Activated naive CD4-positive, alpha-beta T cell treated with anti-CD3 and anti-CD28 coated beads for 36 hours (primary cell): ENCODE measurements around the gene KCNH5. TPM values are rescaled to one million over a fixed set of nuclear protein-coding genes. Genes with fewer than 3 reads are reported as not detected.

Source experiments
- CTCF ChIA-PET: fragments of 350-600 bp; sonication (Branson Sonifier 250); formaldehyde crosslinking; loops from one replicate; lab custom pipeline; 2021; ENCODE audit warnings: antibody characterized with exemption; lab: Charles Lee
- DNase-seq: peaks from one replicate; pipeline ENCODE4 v3.0.0-alpha.2; 2020
- H3K27ac Mint-ChIP-seq: one replicate; pipeline ENCODE4 v1.8.0; 2021; ENCODE audit warnings: mild to moderate bottlenecking, mixed read lengths
- H3K27me3 Mint-ChIP-seq: one replicate; pipeline ENCODE4 v1.8.0; 2021; ENCODE audit warnings: low read depth, mixed read lengths
- H3K36me3 Mint-ChIP-seq: one replicate; pipeline ENCODE4 v1.8.0; 2021; ENCODE audit warnings: low read depth, mixed read lengths
- H3K4me1 Mint-ChIP-seq: one replicate; pipeline ENCODE4 v1.8.0; 2021; ENCODE audit warnings: low read depth, mixed read lengths
- H3K4me3 Mint-ChIP-seq: one replicate; pipeline ENCODE4 v1.8.0; 2021; ENCODE audit warnings: mild to moderate bottlenecking, moderate library complexity, mixed read lengths
- H3K9me3 Mint-ChIP-seq: one replicate; pipeline ENCODE4 v1.8.0; 2021; ENCODE audit warnings: mixed read lengths
- intact Hi-C: fragments of 100-400 bp; cut with micrococcal nuclease; formaldehyde crosslinking; loops from one replicate; pipeline ENCODE4 v1.15.1; 2023
- total RNA-seq, 2 experiments: library from RNA; stranded (reverse); gene quantifications; one replicate each; pipeline ENCODE4 v1.2.3, GENCODE V29; 2021

The KCNH5 gene
- total RNA-seq, 2 experiments from 2014 or later, result not detected

DNA sequence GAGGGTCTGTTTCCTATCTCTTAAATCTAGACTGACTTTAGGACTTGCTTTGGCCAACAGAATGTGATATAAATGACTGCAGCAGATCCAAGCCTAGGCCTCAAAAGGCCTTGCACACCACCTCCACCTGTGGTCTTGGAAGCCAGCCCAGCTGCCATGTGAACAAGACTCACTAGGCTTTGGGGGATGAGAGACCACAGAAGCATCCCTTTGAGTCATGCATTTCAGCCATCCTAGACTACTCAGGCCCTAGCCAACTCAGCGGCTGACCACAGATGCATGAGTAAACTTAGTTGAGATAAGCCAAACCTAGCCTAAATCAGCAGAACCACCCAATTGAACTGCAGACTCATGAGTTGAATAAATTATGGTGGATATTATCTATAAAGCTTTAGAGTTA lies 87.7 kb downstream of the KCNH5 start:
- H3K27me3 Mint-ChIP-seq, result no peaks in the 10 kb centered on the region
- intact Hi-C loops, result no loop called here
- no peak for DNase-seq
- no peaks in the 10 kb centered on the region for H3K9me3 Mint-ChIP-seq
- no peak overlapping the region for H3K4me3 Mint-ChIP-seq
- H3K36me3 Mint-ChIP-seq, result no peaks in the 10 kb centered on the region
- CTCF ChIA-PET, result no interaction called here
- no peaks in the 10 kb centered on the region for H3K4me1 Mint-ChIP-seq
- H3K27ac Mint-ChIP-seq, result no peak overlapping the region

DNA sequence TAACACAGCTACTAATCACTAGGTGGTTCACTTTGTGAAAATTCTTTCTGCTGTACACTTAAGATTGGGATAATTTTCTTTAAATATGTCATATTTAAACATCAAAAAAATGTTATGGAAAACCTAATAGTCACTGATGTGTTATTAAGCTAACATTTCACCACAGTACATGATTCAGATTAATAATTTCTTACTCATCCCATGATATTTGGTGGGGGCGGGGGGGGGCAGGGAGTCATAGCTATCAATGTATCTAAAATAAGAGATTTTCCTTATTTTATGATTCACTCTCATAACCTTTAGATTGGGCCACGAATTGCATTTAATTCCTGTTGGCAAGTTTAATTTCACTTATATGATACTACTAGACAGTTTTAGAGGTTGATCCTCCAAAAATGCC lies 88.8 kb downstream of the KCNH5 start:
- H3K27ac Mint-ChIP-seq, result no peak overlapping the region
- H3K27me3 Mint-ChIP-seq, result no peaks in the 10 kb centered on the region
- CTCF ChIA-PET, result no interaction called here
- H3K4me3 Mint-ChIP-seq, result no peak overlapping the region
- H3K36me3 Mint-ChIP-seq, result no peaks in the 10 kb centered on the region
- H3K9me3 Mint-ChIP-seq, result no peaks in the 10 kb centered on the region
- DNase-seq, result no peak
- no peaks in the 10 kb centered on the region for H3K4me1 Mint-ChIP-seq
- intact Hi-C loops, result no loop called here

DNA sequence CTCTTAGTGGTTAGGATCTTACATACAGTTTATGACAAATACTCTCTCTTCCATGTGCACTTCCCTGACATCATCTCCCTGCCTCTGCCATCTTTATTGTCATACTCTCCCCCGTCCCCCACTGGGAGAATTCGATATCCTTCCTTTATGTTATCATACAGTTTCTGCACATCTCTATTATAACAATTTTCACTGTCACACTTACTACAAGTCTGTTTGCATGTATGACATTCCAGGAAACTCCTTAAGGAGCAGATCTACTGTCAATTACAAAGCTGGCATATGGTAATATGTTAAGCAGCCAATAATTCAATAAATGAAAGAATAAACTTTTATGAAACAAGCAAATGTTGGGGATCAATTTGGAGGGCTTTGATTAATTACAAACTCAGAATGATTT lies 91.1 kb downstream of the KCNH5 start:
- no peaks in the 10 kb centered on the region for H3K36me3 Mint-ChIP-seq
- H3K27me3 Mint-ChIP-seq, result no peaks in the 10 kb centered on the region
- H3K4me3 Mint-ChIP-seq, result no peak overlapping the region
- CTCF ChIA-PET, result no interaction called here
- H3K27ac Mint-ChIP-seq, result no peak overlapping the region
- H3K9me3 Mint-ChIP-seq, result no peaks in the 10 kb centered on the region
- DNase-seq, result no peak
- intact Hi-C loops, result no loop called here
- no peaks in the 10 kb centered on the region for H3K4me1 Mint-ChIP-seq

DNA sequence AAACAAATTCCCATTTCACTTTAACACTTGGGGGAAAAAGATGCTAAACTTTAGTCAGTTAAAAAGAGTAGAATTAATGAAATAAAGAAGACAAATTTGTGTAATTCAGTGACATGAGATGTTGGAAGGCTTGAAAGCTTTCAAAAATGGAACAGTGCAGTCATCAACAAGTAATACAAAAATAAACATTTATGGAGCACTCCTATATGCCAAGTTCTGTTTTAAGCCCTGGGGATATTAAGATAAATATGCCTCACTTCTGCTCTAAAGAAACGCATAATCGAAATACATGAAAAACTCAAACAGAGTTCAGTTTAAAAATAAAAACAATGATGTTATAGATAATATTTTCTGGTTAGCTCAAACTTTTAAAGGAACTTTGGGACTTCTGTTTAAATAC lies 93.0 kb downstream of the KCNH5 start:
- DNase-seq, result no peak
- CTCF ChIA-PET, result no interaction called here
- Mint-ChIP-seq H3K36me3 (no peaks in the 10 kb centered on the region), H3K4me3 (no peak overlapping the region), H3K27me3 (peaks cover 2% of the 10 kb centered on the region), H3K9me3 (no peaks in the 10 kb centered on the region), H3K27ac (no peak overlapping the region), H3K4me1 (no peaks in the 10 kb centered on the region)
- intact Hi-C loops, result no loop called here

DNA sequence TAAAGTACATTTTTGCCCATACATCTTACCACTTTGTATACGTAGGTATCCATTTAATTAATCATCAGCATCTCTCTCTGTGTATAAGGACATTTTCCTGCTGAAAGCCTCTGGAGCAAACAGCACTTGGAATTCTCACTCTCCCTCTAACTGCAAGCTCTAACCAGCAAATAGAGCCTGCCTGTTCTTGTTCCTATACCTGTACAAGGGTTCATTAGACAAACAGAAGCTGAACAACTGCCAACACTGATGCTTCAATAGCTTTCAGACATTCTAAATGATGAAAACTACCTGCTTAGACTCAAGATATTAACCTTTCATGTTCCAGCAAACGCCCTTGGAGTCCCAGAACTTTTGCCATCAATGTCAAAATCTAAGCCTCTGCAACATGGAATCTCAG lies 98.0 kb downstream of the KCNH5 start:
- Mint-ChIP-seq H3K4me1 (no peaks in the 10 kb centered on the region), H3K9me3 (no peaks in the 10 kb centered on the region), H3K36me3 (no peaks in the 10 kb centered on the region), H3K27me3 (peaks cover 2% of the 10 kb centered on the region), H3K27ac (no peak overlapping the region), H3K4me3 (no peak overlapping the region)
- CTCF ChIA-PET, result no interaction called here
- intact Hi-C loops, result no loop called here
- DNase-seq, result no peak

DNA sequence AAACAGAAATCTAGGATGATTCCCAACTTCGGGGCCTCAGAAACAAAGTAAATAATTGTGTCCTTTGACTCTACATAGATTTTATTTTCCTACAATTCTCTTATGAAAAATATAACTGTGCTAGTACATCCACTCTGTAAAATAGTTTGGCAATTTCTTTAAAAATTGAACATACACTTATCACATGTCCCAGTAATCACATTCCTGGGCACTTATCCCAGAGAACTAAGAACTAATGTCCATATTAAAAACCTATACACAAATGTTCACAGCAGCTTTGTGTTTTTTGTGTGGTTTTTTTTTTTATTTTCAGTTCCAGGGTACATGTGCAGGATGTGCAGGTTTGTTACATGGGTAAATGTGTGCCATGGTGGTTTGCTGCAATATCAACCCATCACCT lies 99.0 kb downstream of the KCNH5 start:
- CTCF ChIA-PET, result no interaction called here
- no peak overlapping the region for H3K4me3 Mint-ChIP-seq
- no peaks in the 10 kb centered on the region for H3K9me3 Mint-ChIP-seq
- no peak for DNase-seq
- H3K36me3 Mint-ChIP-seq, result no peaks in the 10 kb centered on the region
- H3K4me1 Mint-ChIP-seq, result no peaks in the 10 kb centered on the region
- H3K27me3 Mint-ChIP-seq, result peaks cover 2% of the 10 kb centered on the region
- intact Hi-C loops, result no loop called here
- H3K27ac Mint-ChIP-seq, result no peak overlapping the region

DNA sequence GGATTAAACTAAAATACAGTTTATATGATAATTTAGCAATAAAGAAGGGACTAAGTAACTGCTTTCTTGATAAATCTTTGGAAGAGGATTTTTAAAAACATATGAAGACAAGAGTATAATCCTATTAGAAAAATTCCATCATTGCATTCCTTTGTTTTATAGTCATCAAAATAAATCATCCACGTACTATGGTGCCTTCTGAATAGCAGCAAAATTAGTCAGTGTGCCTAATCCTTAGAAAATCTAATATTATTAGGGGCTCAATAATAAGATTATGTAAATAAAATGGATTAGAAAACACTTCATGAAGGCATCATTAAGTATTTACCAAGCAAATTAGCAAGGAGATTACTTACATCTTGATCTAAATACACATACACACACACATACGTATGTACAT lies 102.1 kb downstream of the KCNH5 start:
- Mint-ChIP-seq H3K27ac (no peak overlapping the region), H3K36me3 (no peaks in the 10 kb centered on the region), H3K27me3 (peaks cover 2% of the 10 kb centered on the region), H3K4me1 (no peaks in the 10 kb centered on the region), H3K9me3 (no peaks in the 10 kb centered on the region), H3K4me3 (no peak overlapping the region)
- CTCF ChIA-PET, result no interaction called here
- intact Hi-C loops, result no loop called here
- DNase-seq, result no peak

DNA sequence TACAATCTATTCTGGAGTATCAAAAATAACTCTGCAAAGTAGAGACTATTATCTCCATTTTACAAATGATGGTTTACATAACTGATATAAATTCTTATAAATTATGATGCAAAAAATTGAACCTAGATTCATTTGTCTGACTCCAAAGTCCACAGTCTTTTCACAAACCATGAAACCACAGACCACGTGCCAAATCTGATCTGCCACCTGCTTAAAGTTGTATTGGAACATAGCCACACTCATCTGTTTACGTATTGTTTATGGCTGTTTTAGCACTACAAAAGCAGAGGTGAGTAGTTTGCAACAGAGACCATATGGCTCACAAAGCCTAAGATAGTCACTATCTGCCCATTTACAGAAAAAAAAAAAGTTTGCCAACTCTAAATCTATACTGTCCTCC lies 105.3 kb downstream of the KCNH5 start:
- no peak for DNase-seq
- H3K4me3 Mint-ChIP-seq, result no peak overlapping the region
- H3K9me3 Mint-ChIP-seq, result no peaks in the 10 kb centered on the region
- no peak overlapping the region for H3K27ac Mint-ChIP-seq
- CTCF ChIA-PET, result no interaction called here
- no peaks in the 10 kb centered on the region for H3K27me3 Mint-ChIP-seq
- no peaks in the 10 kb centered on the region for H3K36me3 Mint-ChIP-seq
- intact Hi-C loops, result no loop called here
- H3K4me1 Mint-ChIP-seq, result no peaks in the 10 kb centered on the region

DNA sequence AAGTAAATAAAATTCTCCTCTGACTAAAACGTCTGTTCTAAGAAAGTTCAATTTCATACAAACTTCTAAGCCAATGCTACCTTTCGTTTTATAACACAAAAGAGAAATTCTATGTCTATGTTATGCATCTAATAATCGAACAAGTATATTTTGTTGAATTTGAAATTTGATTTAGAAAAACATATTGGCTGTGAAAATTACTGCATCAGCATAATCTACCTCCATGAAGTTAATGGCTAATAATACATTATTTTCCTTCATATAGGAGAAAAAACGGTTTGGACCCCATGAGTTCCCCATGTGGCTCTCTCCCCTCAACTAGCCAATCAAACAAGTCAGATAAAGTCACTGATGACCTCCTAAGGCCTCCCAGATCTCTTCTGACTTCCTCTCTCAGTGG lies 106.5 kb downstream of the KCNH5 start:
- Mint-ChIP-seq H3K4me1 (no peaks in the 10 kb centered on the region), H3K9me3 (no peaks in the 10 kb centered on the region), H3K27ac (no peak overlapping the region), H3K36me3 (no peaks in the 10 kb centered on the region), H3K4me3 (no peak overlapping the region), H3K27me3 (no peaks in the 10 kb centered on the region)
- CTCF ChIA-PET, result no interaction called here
- intact Hi-C loops, result no loop called here
- DNase-seq, result no peak

DNA sequence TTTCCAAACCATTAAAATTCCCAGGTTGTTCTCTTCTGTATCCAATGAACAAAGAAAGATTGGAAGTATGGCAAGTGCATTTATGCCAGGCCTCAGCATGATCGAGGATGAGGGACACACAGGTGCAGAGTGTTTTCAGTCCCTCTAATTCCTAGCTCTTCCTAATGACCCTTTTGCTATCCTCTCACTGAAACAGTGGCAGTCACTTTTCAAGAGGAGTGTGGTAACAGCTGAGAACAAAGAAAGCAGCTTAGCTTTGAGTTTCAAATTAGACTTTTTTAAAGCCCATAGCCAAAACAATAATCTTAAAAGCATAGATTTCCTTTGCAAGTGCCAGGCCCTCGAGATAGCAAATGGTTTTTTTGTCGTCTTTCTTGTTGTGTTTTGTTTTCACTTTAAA lies 110.8 kb downstream of the KCNH5 start:
- no peak for DNase-seq
- no peak overlapping the region for H3K27ac Mint-ChIP-seq
- no peaks in the 10 kb centered on the region for H3K4me1 Mint-ChIP-seq
- no peak overlapping the region for H3K4me3 Mint-ChIP-seq
- H3K27me3 Mint-ChIP-seq, result no peaks in the 10 kb centered on the region
- CTCF ChIA-PET, result no interaction called here
- intact Hi-C loops, result no loop called here
- no peaks in the 10 kb centered on the region for H3K9me3 Mint-ChIP-seq
- no peaks in the 10 kb centered on the region for H3K36me3 Mint-ChIP-seq

DNA sequence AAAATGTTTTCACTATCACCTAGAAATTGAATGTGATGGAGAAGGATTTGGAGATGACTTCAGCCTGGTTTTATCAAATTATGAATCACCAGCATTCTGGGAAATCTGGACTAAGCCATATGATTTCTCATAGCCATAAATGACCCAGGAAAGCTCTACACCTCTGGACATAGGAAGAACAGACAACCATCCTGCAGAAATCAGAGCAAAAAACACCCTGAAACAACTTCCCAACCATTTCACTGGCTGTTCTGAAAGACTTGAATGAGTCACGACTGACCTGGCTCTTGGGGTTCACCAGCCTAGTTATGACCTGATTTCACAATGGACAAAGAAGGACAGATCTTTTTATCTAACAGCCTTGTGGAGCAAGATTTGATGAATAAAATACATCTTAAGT lies 123.8 kb downstream of the KCNH5 start:
- Mint-ChIP-seq H3K4me3 (no peak overlapping the region), H3K27ac (no peak overlapping the region), H3K4me1 (no peaks in the 10 kb centered on the region), H3K9me3 (peaks cover 3% of the 10 kb centered on the region), H3K36me3 (no peaks in the 10 kb centered on the region), H3K27me3 (peaks cover 9% of the 10 kb centered on the region)
- CTCF ChIA-PET, result no interaction called here
- DNase-seq, result no peak
- intact Hi-C loops, result no loop called here

DNA sequence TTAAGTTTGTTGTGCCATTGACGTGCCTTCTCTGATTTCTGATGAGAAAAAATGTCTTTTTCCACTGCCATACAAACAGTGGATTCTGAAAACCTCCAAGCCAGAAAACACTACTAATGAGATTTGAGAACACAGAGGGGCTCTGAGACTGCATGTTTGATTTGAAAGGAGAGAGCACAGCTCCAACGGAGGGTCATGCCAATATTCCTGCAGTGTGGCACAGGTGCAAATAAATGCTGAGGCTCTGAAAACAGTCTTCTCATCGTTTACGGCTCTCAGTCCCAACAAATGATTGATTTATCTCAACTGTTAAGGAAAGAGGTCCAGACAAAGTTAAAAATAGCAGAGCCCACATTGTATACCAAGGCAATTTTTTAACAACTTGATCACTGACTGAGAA lies 128.7 kb downstream of the KCNH5 start:
- Mint-ChIP-seq H3K4me3 (no peak overlapping the region), H3K9me3 (no peaks in the 10 kb centered on the region), H3K4me1 (no peaks in the 10 kb centered on the region), H3K36me3 (no peaks in the 10 kb centered on the region), H3K27ac (no peak overlapping the region), H3K27me3 (peaks cover 9% of the 10 kb centered on the region)
- DNase-seq, result no peak
- intact Hi-C loops, result no loop called here
- CTCF ChIA-PET, result no interaction called here

DNA sequence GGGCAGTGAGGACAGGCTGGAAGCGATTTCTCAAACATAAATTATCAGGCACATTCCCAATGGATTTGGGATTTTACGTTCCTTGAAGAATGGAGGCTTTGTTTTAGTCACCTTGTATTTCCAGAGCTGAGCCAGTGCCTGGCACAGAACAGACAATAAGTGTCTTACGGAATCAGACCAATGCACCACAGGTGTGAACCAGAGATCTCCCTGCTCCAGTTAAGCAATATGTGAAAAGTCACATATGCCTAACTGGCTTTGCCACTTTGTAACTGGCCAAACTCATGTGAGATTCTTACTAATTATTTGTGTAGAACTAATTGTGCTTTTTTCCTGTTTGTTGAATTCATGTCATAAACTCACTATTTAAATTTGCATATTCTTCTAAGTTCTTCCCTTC lies 130.4 kb downstream of the KCNH5 start:
- no peaks in the 10 kb centered on the region for H3K4me1 Mint-ChIP-seq
- no peak overlapping the region for H3K27ac Mint-ChIP-seq
- no peak overlapping the region for H3K4me3 Mint-ChIP-seq
- intact Hi-C loops, result no loop called here
- H3K36me3 Mint-ChIP-seq, result no peaks in the 10 kb centered on the region
- H3K9me3 Mint-ChIP-seq, result no peaks in the 10 kb centered on the region
- peaks cover 7% of the 10 kb centered on the region for H3K27me3 Mint-ChIP-seq
- no peak for DNase-seq
- CTCF ChIA-PET, result no interaction called here

DNA sequence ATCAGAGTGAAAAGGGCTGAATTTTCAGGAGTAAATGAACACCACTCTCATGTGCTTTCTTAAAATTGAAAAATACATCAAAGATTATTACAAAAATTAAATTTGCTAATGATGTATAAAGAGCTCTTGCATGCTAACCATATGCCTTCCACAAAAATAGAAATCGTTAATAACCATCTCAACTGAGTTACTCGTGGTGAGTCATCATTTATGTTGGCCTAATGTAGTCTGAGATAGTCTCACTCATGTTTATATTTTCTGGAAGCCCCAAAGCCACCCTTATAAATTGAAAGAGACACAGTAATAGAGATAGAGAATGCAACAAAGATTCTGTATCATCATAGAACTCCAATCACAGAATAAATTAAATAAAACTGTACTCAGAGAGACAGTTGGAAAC lies 131.2 kb downstream of the KCNH5 start:
- Mint-ChIP-seq H3K4me1 (no peaks in the 10 kb centered on the region), H3K36me3 (no peaks in the 10 kb centered on the region), H3K9me3 (peaks cover 2% of the 10 kb centered on the region), H3K4me3 (no peak overlapping the region), H3K27ac (no peak overlapping the region), H3K27me3 (peaks cover 7% of the 10 kb centered on the region)
- DNase-seq, result no peak
- CTCF ChIA-PET, result no interaction called here
- intact Hi-C loops, result no loop called here
